ENCODE data around the gene BATF.

Gene BATF

GRCh38 chr14:75559451-75560222 lies 37.4 kb downstream of the BATF start:
- no peak for DNase-seq (ENCODE audit: low read depth, low spot score)

DNA sequence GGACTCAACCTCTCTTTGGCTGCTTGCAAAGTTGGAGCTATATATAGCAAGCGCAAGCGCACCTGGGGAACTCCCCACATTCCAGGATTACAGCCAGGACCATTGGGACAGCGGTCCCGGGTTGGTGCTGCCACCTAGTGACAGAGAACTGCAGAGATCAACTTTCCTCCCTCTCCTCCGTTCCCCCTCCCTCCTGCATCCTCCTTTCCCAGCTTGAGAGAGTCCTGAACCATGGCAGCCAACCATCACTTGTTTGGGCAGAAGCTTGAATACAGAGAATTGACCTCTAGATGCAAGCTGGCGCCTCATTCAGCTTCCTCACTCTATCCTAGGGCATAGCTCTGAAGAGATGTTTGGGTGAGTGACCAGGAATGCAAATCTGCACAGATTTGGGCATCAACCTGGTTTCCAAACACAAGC lies 38.8 kb downstream of the BATF start:
- peak; percentile 37 for DNase-seq (ENCODE audit: low read depth, low spot score)

DNA sequence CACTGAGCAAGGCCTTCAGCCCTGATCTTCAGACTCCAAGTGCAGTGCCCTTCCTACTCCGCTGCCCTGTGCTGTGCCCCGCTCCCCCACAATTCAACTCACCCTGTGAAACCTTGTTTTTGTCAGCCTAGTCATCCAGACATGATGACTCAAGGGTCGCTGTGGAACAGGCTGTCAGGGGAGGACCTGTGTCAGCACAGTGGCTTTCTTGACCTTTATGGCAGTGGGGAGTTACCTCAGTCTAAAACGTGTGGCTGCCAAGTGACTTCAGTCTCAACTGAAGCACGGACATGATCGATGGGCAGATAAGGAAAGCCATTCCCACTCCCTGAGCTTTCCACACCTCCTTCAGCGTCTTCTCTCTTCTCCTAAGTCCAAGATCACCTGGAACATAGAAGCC lies 39.8 kb downstream of the BATF start:
- no peak for DNase-seq (ENCODE audit: low read depth, low spot score)

DNA sequence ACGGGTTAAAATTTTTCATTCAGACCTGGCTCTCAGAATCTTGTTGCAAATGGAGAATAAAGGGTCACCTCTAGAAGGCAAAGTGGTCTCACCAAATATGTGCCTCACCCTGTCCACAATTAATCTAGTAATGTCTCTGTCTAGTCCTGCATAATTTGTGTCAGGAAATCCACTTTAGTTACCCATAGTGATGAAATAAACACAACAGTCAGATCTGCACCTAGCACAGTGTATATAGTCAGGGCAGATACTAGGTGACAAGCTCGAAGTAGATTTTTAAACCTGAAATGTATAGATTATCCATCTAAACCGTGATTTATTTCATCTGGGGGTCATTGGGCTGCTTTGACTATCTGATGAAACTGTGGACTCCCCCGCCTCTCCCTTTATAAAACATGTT lies 40.2 kb downstream of the BATF start:
- no peak for DNase-seq (ENCODE audit: low read depth, low spot score)

- DNase-seq (ENCODE audit: low read depth, low spot score): no peak
These were observed 41.7 kb downstream of the BATF start for GRCh38 chr14:75563931-75564330.

DNA sequence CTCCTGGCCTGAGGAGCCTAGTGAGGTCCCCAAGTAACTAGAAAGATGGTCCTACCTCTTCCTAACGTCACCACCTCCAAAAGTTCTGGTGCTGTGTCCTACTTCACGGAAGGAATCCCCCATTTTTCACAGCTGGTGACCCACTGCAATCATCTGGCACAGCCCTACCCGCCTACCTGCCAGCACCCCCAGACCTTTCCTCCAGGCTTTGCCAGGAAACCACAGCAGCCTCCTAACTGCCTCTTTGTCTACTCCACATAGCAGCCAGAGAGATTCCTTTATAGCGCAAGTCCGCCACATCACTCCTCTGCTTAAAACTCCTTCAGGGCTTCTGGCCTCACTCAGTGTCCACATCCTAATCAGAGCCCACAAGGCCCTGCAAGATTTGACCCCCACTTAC lies 42.8 kb downstream of the BATF start:
- no peak for DNase-seq (ENCODE audit: low read depth, low spot score)

DNA sequence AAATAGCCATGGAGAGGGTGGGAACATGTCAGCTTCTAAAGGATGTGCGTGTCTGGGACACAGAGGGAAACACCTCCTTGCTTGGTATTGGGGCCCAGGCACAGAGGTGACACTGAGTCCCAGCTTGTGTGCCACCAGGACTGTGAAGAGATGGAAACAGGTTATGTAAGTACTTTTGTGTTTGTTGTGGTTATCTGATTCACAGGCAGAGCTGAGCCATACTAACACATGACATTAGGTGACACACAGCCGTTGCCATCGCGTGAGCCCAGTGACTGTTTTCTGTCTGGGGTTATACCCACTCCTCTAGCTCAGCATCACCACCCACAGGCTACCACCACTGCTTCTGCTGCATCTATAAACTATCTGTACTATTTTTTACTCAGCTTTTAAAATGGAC lies 44.1 kb downstream of the BATF start:
- DNase-seq (ENCODE audit: low read depth, low spot score): no peak

GRCh38 chr14:75566752-75567151 lies 44.5 kb downstream of the BATF start:
- no peak for DNase-seq (ENCODE audit: low read depth, low spot score)

GRCh38 chr14:75568140-75568539 lies 45.9 kb downstream of the BATF start:
- no peak for DNase-seq (ENCODE audit: low read depth, low spot score)

DNA sequence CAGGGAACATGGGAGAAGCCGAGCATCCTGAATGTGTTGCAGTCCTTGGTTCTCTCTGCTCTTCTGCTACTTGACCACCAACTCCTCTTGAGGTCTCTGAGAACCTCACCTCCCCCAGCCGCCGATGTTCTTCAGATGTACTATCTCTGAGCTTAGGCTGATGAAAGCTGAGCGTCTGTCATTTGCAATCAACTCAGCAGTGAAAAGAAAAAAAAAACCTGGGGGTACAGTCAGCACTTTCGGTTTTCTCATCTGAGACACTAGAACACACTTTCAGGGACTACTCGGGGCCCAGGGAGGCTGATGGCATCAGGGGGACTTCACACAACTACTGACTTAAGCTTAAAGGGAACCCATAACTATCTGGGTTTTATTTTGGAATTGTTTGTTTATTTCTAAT lies 46.5 kb downstream of the BATF start:
- no peak for DNase-seq (ENCODE audit: low read depth, low spot score)

DNA sequence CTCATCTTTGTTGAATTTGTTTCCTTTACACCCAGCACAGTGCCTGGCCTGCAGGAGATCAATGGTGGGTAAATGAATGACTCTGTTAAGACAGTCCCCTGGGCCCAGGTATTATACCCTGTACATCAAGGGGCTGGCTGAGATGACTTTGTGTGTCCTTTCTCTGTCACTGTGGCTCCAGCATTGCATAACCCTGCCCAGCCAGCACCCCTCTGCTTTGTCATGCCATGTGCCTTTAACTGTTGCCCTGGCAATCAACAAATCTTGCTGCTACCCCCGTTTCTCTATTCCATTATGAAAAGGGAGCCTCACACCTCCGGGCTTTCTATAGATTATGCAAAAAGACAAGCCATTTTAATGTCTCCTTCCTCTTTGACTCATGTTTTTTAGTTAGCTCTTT lies 48.5 kb downstream of the BATF start:
- DNase-seq (ENCODE audit: low read depth, low spot score): no peak

GRCh38 chr14:75572104-75572503 lies 49.8 kb downstream of the BATF start:
- no peak for DNase-seq (ENCODE audit: low read depth, low spot score)

DNA sequence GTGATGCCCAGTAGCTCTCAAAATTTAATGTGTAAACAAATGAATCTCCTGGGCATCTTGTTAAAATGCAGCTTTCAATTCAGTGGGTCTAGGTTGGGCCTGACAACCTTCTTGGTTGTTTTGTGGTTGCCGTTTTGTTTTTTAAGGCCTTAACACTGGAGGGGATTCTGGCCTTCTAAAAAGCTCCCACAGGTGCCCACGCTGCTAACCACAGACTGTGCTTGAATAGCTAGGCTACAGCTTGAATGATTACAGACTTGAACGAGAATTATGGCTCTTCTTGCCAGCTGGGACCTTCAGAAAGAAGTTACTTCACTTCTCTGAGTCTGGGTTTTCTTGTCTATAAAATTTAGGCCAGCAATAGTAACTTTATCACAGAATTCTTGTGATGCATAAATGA lies 54.8 kb downstream of the BATF start:
- DNase-seq (ENCODE audit: low read depth, low spot score): no peak

DNA sequence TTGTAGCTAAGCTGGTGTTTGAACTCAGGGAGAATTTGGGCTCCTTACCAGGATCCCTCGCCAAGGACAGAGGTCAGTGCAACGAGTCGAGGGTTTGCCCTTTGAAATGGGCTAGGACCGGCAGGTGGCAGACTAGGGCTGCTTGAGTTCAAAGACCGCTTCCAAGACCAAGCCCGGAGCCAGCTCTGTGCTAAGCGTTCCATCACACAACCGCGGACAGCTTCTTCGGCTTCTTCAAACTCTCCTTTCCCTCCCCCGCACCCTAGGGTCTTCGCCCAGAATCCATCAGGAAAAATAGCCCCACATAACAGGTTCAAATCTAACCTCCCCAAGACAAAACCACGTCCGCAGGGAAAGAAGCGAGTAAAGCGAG lies 55.4 kb downstream of the BATF start:
- DNase-seq (ENCODE audit: low read depth, low spot score): peak; percentile 68

DNA sequence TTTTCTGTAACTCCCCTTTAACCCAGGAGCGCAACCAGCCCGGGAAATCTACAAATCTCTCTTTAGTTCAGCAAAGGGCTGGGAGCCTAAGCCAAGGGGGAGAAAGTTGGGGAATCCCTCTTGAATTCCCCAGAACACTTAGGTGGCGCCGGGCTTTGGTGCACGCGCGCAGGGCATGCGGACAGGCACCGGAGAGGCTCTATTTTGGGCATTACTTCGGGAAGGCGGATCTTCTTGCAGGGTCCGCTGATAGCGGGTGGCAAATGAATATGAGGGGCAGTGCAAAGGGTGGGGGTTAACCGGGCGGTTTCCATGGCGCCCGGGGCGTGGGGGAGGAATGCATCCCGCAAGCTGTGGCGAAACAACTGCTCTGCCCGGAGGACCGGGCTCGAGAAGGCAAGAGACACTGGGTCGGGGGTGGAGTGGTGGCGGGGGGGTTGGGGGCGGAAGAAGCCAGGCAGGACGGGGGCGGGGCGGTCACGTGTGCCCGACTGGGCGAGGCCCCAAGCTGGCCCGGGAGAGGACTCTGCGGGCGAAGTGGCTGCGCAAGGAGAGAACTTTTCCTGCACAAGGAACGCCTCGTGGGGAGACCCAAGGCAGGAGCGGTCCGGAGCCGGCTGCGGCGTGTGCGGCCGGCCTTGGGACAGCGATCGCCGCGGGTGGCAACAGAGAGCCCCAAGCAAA lies 56.0 kb downstream of the BATF start, which contains the start of gene FLVCR2:
Gene FLVCR2 (plus strand): TSS at position 519 of the 684 bp plus-strand sequence. CDS start 353 bp downstream, outside the sequence.
- DNase-seq (ENCODE audit: low read depth, low spot score): peak; percentile 51

DNA sequence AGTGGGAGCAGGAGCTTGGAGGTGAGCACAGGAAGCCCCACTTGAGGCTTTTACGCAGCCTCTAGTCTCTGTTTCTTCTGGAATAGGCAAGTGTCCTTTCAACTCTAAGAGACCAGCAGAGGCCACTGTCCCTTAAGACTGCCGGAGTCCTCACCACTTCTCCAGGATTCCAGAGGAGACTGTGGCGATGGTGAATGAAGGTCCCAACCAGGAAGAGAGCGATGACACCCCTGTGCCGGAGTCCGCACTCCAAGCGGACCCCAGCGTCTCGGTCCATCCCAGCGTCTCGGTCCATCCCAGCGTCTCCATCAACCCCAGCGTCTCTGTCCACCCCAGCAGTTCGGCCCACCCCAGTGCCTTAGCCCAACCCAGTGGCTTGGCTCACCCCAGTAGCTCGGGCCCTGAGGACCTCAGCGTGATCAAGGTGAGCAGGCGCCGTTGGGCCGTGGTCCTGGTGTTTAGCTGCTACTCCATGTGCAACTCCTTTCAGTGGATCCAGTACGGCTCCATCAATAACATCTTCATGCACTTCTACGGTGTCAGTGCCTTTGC lies 56.6 kb downstream of the BATF start:
- DNase-seq (ENCODE audit: low read depth, low spot score): no peak

DNA sequence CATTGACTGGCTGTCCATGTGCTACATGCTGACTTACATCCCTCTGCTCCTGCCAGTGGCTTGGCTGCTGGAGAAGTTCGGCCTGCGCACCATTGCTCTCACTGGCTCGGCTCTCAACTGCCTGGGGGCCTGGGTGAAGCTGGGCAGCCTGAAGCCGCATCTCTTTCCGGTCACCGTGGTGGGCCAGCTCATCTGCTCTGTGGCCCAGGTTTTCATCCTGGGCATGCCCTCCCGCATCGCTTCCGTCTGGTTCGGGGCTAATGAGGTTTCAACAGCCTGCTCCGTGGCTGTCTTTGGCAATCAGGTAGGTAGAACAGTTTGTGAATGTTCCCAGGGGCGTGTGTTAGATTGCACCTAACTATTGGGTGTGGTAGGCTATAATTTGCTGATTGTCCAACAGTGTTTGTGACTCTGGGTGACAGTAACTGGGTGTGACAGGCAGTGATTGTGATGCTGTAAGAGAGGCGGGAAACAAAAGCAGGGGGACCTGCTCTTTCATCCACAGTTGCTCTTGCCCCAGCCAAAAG lies 57.1 kb downstream of the BATF start:
- no peak for DNase-seq (ENCODE audit: low read depth, low spot score)

DNA sequence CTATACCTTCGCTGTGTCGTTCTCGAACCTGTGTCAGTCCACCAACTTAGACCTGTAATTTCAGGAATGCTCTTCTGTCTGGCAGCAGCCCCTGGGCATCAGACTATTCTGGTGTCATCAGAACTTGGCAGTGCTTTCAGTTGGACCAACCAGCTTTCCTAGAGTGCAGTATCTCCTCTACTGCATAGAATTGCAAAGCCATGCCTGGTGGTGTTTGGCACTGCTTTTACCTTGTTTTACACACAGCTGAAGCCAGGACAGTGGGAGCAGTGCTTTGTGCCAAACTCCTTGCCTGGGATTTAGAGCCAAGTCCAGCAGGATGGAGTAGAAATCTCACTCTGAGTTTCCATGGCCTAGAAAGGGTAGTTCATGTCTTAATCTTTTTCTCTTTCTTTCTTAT lies 57.6 kb downstream of the BATF start:
- DNase-seq (ENCODE audit: low read depth, low spot score): no peak

DNA sequence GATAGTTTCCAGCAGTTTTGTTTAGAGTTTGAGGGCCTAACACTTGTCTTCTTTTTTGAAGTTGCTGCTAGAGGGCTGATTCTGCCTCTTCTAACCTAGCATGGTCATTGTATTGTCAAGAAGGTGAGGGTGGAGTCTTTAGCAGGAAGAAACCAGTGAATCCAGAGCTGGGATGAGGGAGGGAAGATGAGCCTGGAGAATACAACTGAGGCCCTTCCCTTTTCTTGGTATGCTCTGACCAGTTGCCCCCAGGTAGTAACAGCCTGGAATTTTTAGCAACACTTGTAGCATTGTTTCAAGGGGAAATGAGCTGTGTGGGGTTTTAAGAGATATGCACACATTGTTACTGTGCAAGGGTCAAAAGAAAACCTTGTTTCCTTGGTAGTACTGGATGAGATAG lies 65.1 kb downstream of the BATF start:
- DNase-seq (ENCODE audit: low read depth, low spot score): no peak

DNA sequence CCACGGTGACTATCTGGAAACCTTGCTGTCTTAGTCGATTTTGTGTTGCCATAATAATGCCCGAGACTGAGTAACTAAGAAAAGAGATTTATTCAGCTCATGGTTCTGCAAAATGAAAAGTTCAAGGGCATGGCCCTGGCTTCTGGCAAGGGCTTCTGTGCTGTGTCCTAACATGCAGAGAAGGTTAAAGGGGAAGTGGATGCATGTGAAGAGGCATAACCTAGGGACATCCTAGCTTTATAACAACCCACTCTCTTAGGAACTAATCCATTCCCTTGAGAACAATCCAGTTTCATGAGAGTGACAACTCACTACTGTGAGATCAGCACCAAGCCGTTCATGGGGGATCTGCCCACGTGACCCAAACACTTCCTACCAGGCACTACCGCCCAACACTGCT lies 67.7 kb downstream of the BATF start:
- DNase-seq (ENCODE audit: low read depth, low spot score): no peak

GRCh38 chr14:75591331-75591946 lies 69.2 kb downstream of the BATF start:
- DNase-seq (ENCODE audit: low read depth, low spot score): no peak

DNA sequence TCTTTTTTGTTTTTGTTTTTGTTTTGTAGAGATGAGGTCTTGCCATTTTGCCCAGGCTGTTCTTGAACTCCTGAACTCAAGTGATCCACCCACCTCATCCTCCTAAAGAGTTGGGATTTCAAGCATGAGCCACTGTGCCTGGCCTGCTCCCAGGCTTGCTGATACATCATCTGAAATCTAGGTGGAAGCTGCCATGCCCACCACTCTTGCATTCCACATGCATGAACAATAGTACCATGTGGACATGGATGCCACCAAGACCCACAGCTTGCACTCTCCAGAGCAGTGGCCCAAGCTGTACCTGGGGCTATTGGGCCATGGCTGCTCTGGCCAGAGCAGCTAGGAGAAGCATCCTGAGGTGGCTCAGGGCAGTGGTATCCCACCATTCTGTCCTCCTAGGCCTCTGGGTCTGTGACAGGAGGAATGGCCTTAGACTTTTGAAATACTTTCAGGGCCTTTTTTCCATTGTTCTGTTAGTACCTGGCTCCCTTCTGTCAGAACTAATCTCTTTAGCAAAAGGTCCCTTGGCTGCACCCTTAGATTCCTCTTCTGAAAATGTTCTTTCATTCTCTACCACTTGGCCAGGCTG lies 69.8 kb downstream of the BATF start:
- no peak for DNase-seq (ENCODE audit: low read depth, low spot score)
